Peyer's patch (tissue), 4 donors: ENCODE measurements around the gene NDC80. TPM values are rescaled to one million over a fixed set of nuclear protein-coding genes. Genes with fewer than 3 reads are reported as not detected.

Experiments used
- DNase-seq, 3 donors: peaks; one replicate each; pipeline ENCODE4 v3.0.0-alpha.2; 2017 to 2019
- H3K27ac ChIP-seq, 4 donors: fragments of 200-600 bp; sonication (generic); one replicate each; pipeline ENCODE4 v1.5.1; 2016 to 2019
- H3K27me3 ChIP-seq, 2 donors: fragments of 200-600 bp; sonication (generic); one replicate each; pipeline ENCODE4 v1.5.1; 2019
- H3K36me3 ChIP-seq, 3 donors: fragments of 200-600 bp; sonication (generic); one replicate each; pipeline ENCODE4 v1.5.1; 2016 to 2019
- H3K4me1 ChIP-seq, 4 donors: fragments of 200-600 bp; sonication (generic); one replicate each; pipeline ENCODE4 v1.5.1; 2016 to 2019
- H3K4me3 ChIP-seq, 4 donors: fragments of 200-600 bp; sonication (generic); 1 replicate in 3 of 4; 2 replicates in 1 of 4; pipeline ENCODE4 v1.5.1; 2016 to 2019; ENCODE audit warnings: mild to moderate bottlenecking in 1 of 4
- H3K9me3 ChIP-seq, 4 donors: fragments of 200-600 bp; sonication (generic); one replicate each; pipeline ENCODE4 v1.5.1; 2016 to 2019; ENCODE audit warnings: mild to moderate bottlenecking in 1 of 4
- CTCF ChIP-seq, 6 experiments: fragments of 450-650 bp in 4 of 6; fragments of 200-600 bp in 2 of 6; sonication (generic) in 1 of 6; IDR thresholded peaks; one replicate each; pipeline ENCODE4 v1.5.1; 2017 to 2019; ENCODE audit warnings: antibody characterized with exemption in 6 of 6, mild to moderate bottlenecking in 3 of 6, moderate library complexity in 1 of 6
- POLR2A ChIP-seq, 2 donors: fragments of 450-650 bp; IDR thresholded peaks; one replicate each; pipeline ENCODE4 v1.5.1; 2017; ENCODE audit warnings: antibody characterized with exemption in 2 of 2, mild to moderate bottlenecking in 2 of 2, moderate library complexity in 2 of 2
- total RNA-seq, 4 donors: library from RNA; depleted of rRNA; stranded (reverse); fragments of >200 nt; gene quantifications; one replicate each; pipeline ENCODE4 v1.1.0, GENCODE V29; 2016

Gene NDC80
- total RNA-seq, 4 donors from 2014 or later: 0.54 to 5.0 (median 2.6) TPM

GRCh38 chr18:2532797-2533196 is 38.6 kb upstream of the NDC80 start:
- TF ChIP-seq CTCF (IDR thresholded peaks at IDR 0.05): no peak
- no peak for TF ChIP-seq POLR2A (IDR thresholded peaks at IDR 0.05)
- peaks cover 0 to 5% (median 0%) of the 10 kb centered on the region in 3 donors for H3K36me3 ChIP-seq
- no peak overlapping the region for H3K27ac ChIP-seq
- no peak overlapping the region for H3K4me3 ChIP-seq
- DNase-seq: no peak
- H3K9me3 ChIP-seq: no peaks in the 10 kb centered on the region
- H3K4me1 ChIP-seq: no peaks in the 10 kb centered on the region
- no peaks in the 10 kb centered on the region for H3K27me3 ChIP-seq

GRCh38 chr18:2534906-2535305 is 36.5 kb upstream of the NDC80 start:
- DNase-seq: no peak
- Histone ChIP-seq H3K36me3 (peaks cover 0 to 5% (median 0%) of the 10 kb centered on the region in 3 donors), H3K4me3 (no peak overlapping the region), H3K27ac (no peak overlapping the region), H3K27me3 (no peaks in the 10 kb centered on the region), H3K4me1 (no peaks in the 10 kb centered on the region), H3K9me3 (no peaks in the 10 kb centered on the region)
- no peak for TF ChIP-seq CTCF (IDR thresholded peaks at IDR 0.05)
- no peak for TF ChIP-seq POLR2A (IDR thresholded peaks at IDR 0.05)

GRCh38 chr18:2535419-2535910 is 35.9 kb upstream of the NDC80 start:
- no peak for TF ChIP-seq POLR2A (IDR thresholded peaks at IDR 0.05)
- DNase-seq: no peak
- Histone ChIP-seq H3K27me3 (no peaks in the 10 kb centered on the region), H3K4me3 (no peak overlapping the region), H3K9me3 (no peaks in the 10 kb centered on the region), H3K36me3 (peaks cover 0 to 5% (median 0%) of the 10 kb centered on the region in 3 donors), H3K27ac (no peak overlapping the region), H3K4me1 (no peaks in the 10 kb centered on the region)

GRCh38 chr18:2536063-2536462 is 35.3 kb upstream of the NDC80 start:
- no peak for TF ChIP-seq CTCF (IDR thresholded peaks at IDR 0.05)
- TF ChIP-seq POLR2A (IDR thresholded peaks at IDR 0.05): no peak
- no peaks in the 10 kb centered on the region for H3K9me3 ChIP-seq
- H3K4me1 ChIP-seq: no peaks in the 10 kb centered on the region

GRCh38 chr18:2536493-2536892 is 34.9 kb upstream of the NDC80 start:
- H3K4me3 ChIP-seq: no peak overlapping the region
- H3K27ac ChIP-seq: no peak overlapping the region
- no peaks in the 10 kb centered on the region for H3K9me3 ChIP-seq
- no peaks in the 10 kb centered on the region for H3K4me1 ChIP-seq
- TF ChIP-seq POLR2A (IDR thresholded peaks at IDR 0.05) (no peak), CTCF (IDR thresholded peaks at IDR 0.05) (no peak)
- no peak for DNase-seq
- H3K27me3 ChIP-seq: no peaks in the 10 kb centered on the region
- H3K36me3 ChIP-seq: peaks cover 0 to 5% (median 0%) of the 10 kb centered on the region in 3 donors

More at GRCh38 chr18:2536063-2536462, 35.3 kb upstream of the NDC80 start:
- Histone ChIP-seq H3K27ac (no peak overlapping the region), H3K27me3 (no peaks in the 10 kb centered on the region), H3K36me3 (peaks cover 0 to 5% (median 0%) of the 10 kb centered on the region in 3 donors), H3K4me3 (no peak overlapping the region)
- DNase-seq: no peak

- Histone ChIP-seq H3K9me3 (no peaks in the 10 kb centered on the region), H3K27ac (no peak overlapping the region), H3K4me3 (no peak overlapping the region), H3K4me1 (no peaks in the 10 kb centered on the region), H3K36me3 (peaks cover 0 to 5% (median 0%) of the 10 kb centered on the region in 3 donors), H3K27me3 (no peaks in the 10 kb centered on the region)
- DNase-seq: no peak
- TF ChIP-seq POLR2A (IDR thresholded peaks at IDR 0.05): no peak
- TF ChIP-seq CTCF (IDR thresholded peaks at IDR 0.05): no peak
These were observed 34.1 kb upstream of the NDC80 start for GRCh38 chr18:2537296-2537695.
